ENCODE measurements around the gene MAP4.
"Not testable (repeated sequence)": the region's sequence is repeated elsewhere in the genome, so short reads cannot be mapped to it uniquely, and the experiment has no call there.

The MAP4 gene, protein sequence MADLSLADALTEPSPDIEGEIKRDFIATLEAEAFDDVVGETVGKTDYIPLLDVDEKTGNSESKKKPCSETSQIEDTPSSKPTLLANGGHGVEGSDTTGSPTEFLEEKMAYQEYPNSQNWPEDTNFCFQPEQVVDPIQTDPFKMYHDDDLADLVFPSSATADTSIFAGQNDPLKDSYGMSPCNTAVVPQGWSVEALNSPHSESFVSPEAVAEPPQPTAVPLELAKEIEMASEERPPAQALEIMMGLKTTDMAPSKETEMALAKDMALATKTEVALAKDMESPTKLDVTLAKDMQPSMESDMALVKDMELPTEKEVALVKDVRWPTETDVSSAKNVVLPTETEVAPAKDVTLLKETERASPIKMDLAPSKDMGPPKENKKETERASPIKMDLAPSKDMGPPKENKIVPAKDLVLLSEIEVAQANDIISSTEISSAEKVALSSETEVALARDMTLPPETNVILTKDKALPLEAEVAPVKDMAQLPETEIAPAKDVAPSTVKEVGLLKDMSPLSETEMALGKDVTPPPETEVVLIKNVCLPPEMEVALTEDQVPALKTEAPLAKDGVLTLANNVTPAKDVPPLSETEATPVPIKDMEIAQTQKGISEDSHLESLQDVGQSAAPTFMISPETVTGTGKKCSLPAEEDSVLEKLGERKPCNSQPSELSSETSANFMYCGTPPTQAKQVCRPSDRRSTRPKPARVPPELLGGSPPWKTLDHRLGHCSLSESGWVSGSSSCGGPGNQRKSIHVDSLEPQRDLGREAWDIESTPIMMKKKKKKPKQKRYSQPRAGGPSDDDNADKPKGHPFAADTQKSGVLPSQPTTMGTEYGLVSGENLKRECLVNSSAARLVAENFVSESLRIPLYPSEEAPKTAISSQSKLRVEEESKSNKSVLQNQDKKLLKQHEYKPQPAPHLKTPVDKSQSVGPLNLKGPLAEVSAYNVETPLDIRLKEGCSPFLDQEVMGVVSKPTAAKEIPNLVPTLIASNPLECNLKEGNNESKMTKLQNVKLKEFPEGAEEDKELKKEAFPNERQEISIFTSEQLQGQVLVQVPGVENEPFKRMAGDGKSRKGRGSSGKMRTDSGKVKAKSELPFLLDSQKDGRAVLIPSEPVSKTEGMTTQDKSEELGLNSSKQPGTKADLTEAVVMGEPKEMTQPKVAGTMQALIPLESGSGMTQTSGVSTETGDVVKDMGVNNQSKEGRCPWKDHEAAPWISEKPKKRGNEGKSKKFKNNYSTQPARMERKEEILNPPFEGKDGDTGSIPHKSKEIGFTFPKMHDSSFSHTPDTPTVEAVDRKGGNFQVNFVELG (N-terminal part only)

DNA sequence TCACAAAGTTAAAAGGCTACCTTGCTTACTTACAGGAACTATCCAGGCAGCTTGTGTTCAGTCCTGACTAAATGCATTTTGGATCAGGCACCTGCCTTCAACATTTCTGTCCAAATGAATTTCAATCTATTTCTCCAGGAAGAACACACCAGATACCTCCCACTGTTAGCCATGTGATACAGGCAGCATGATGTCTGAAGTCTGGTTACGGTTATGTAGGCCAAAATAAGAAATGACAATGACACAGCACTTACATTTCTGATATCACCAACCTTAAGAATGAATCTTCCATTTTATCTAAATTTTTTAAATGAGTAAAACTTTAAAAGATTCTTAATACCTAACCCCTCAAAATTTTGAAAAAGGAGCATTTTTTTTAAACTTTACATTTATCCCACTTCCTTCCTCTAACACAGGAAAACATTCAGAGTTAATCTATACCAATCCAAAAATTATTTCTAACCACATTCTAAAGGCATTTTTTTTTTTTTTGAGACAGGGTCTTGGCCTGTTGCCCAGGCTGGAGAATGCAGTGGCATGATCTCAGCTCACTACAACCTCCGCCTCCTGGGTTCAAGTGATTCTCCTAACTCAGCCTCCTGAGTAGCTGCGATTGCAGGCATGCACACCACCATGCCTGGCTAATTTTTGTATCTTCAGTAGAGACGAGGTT lies at the start of gene MAP4:
Gene MAP4 (minus strand): TSS at position 116 of the 673 bp plus-strand sequence. CDS start 17,556 bp downstream, outside the sequence.
- no peak for DNase-seq

DNA sequence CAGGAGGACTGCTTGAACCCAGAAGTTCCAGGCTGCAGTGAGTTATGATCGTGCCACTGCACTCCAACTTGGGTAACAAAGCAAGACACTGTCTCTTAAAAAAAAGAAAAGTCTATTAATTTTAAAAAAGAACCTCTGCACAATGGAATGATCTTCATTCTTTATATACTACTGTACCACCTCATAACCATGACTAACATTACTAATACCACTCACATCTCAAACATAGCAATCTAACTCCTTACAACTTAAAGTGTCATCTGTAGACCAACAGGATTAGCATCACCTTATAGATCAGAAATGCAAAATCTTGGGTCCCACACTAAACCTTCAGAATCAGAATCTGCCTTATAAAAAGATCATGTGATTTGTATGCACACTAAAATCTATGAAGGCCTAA lies 48.8 kb upstream of the MAP4 start:
- no peak for DNase-seq

DNA sequence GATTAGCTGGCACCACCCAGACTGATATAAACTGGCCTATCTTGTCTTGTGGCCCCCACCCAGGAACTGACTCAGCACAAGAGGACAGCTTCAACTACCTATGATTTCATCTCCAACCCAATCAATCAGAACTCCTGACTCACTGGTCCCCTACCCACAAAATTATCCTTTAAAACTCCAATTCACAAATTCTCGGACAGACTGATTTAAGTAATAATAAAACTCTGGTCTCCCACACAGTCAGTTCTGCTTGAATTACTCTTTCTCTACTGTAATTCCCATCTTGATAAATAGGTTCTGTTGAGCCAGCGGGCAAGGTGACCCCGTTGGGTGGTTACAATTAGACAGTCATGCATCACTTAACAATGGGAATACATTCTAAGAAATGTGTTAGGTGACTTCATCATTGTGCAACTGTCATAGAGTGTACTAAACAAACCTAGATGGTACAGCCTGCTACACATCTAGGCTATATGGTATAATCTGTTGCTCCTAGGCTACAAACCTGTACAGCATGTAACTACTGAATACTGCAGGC lies 48.1 kb upstream of the MAP4 start:
- no peak for DNase-seq

DNA sequence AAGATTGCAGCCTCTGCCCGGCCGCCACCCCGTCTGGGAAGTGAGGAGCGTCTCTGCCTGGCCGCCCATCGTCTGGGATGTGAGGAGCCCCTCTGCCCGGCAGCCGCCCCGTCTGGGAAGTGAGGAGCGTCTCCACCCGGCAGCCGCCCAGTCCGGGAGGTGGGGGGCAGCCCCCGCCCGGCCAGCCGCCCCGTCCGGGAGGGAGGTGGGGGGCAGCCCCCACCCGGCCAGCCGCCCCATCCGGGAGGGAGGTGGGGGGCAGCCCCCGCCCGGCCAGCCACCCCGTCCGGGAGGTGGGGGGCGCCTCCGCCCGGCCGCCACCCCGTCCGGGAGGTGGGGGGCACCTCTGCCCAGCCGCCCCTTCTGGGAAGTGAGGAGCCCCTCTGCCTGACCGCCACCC lies 45.4 kb upstream of the MAP4 start:
- not testable (repeated sequence) for DNase-seq

DNA sequence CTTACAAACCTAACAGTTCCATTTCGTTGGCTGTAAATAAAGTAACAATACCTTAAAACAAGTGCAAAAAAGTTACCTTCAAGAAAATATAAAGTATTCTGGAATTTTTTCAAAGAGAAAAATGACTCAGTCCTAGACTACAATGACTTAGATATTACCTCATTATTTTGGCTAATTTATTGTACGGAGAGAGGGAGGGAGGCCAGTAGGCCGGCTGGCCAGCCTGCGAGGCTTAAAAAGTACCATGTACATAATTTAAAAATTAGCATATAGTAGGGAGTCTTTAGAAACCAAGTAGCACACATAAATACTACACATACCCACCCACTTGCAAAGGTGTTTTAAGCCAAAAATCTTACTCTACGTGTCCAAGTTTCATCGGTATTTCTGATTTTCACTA lies 41.9 kb upstream of the MAP4 start:
- DNase-seq: no peak

DNA sequence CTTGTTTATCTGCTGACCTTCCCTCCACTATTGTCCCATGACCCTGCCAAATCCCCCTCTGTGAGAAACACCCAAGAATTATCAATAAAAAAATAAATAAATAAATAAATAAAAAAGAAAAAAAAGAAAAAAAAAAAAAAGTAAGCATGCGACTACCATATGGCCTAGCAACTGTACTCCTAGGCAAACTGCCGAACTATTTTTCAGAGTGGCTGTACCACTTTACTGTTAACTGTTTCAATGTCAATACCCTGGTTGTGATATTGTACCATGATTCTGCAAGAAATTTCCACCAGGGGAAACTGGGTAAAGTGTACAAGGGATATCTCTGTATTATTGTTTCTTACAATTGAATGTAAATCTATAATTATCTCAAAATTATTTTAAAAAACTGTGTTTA lies 41.3 kb upstream of the MAP4 start:
- no peak for DNase-seq

DNA sequence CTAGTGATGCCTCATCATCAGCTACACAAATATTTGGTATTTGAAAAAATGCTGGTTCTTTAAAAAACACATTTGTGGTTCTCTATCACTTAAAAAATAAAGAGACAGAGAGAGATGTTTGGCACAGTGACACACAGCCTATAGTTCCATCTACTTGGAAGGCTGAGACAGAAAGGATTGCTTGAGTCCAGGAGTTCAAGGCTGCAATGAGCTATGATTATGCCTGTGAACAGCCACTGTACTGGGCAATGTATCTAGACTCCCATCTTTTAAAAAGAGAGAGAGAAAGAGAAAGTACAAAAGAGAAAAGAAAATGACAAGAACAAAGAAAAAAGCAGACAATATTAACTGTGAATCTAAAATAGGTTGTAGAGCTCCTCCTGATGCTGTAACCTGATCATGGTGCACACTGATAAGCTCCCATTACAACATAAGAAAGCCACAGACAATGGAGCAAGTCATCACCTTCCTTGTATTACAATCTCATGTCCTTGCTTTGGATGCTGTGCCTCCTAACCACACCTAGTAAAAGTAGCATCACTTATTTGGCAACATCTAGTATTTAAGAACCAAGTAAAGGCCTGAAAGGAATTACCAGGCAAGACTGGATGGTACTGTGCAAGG lies 31.7 kb upstream of the MAP4 start:
- no peak for DNase-seq

DNA sequence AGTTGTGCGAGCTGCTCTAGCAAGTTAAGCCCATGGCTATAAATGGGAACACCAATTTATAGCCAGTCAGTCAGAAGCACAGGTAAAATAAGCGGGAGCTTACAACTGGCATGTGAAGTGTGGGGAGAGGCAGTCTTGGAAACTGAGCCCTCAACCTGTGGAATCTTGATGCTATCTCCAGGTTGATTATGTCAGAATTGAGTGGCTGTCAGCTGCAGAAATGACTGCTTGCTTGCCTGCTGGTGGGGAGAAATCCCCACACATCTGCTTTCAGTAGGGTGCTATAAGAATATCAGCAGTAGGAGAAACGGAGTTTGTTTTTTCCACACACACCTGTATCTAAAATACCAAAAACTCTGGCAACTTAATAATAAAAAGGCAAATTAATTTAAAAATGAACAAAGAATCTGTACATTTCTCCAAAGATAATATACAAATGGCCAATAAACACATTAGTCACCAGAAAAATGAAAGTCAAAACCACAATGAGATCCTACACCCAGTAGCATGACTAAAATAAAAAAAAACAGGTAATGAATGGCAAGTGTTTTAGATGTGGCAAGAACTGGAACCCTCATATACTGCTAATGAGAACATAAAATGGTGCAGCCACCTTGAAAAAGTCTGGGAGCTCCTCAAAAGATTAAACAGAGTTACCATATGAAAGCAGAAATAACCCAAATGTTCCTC lies 26.0 kb upstream of the MAP4 start:
- DNase-seq: no peak

DNA sequence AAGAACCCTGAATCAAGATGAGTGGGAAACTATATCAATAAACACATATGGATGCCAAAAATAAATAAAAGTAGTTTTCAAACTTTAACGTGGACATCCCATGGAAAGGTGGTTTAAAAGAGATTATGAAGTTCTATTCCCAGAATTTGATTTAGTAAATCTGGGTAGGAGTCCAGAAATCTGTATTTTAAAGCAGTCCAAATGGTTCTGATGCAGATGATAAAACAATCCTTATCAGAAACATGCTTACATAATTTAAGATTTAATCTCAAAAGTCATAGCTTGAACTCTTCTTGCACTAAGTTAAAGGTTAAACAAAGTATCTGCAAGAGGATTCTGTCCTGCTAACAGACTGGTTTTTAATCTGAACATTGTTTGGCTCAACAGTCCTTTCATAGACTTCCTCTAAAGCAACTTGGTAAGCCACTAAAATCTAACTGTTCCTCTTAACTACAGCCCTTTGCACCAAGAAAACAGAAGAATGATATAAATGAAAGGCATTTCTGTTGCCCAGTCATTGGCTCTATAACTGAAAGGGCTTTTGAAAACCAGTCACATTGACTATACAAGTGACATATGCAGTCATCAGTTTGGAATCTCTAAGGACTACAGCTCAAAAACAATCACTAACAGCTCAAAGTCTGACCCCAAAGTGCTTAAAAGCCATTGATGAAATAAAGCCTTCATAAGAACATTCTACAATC lies 23.4 kb upstream of the MAP4 start:
- no peak for DNase-seq

DNA sequence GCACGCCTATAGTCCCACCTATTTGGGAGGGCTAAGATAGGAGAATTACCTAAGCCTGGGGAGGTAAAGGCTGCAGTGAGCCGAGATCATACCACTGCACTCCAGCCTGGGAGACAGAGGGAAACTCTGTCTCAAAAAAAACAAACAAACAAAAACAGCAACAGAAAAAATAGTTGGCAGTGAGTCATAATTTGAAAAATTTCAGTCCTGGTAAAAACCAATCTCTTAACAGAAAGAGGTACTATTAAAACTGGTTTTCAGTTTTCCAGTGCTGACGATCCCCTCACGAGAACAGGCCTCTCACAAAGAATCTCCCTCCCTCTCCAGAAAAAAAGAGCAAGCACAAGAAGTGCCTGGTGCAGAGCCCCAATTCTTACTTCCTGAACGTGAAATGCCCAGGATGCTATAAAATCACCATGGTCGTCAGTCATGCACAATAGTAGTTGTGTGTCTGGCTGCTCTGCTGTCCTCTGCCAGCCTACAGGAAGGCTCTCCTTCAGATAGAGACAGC lies 22.8 kb upstream of the MAP4 start:
- no peak for DNase-seq

DNA sequence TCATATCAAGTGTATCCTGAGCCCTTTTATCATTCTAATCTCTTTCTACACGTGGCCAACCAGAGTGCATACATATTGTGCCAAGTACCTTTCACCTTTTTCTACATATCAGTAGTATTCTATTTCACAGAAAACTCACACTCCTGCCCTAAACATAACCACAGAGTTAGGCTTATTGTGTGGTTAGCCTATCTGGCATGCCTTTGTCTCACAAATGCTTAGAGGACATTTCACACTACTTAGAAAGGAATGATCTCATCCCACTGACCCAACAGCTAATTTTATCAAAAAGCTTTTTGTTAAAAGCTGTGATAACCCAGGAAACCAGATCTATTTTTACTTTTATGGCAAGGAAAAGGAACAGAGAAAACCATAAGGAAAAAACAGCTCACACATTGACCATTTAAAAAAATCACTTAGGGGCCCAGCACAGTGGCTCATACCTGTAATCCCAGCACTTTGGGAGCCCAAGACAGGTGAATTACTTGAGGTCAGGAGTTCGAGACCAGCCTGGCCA lies 17.8 kb upstream of the MAP4 start:
- no peak for DNase-seq

DNA sequence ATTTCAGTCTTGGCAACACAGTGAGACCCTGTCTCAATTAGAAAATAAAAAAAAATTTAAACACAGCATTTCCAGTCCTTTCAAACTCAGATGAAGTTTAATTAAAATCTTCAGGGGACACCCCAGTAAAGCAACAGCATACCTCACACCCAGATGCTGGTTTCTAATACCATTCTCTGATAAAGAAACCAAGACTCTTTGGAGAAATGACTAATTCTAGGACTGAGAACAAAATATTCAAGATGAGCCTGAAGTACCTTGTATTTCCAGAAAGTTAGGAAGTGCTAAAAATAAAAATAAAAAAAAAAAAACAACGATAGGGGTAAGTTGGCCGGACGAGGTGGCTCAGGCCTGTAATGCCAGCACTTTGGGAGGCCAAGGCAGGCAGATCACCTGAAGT lies 14.0 kb upstream of the MAP4 start:
- no peak for DNase-seq

DNA sequence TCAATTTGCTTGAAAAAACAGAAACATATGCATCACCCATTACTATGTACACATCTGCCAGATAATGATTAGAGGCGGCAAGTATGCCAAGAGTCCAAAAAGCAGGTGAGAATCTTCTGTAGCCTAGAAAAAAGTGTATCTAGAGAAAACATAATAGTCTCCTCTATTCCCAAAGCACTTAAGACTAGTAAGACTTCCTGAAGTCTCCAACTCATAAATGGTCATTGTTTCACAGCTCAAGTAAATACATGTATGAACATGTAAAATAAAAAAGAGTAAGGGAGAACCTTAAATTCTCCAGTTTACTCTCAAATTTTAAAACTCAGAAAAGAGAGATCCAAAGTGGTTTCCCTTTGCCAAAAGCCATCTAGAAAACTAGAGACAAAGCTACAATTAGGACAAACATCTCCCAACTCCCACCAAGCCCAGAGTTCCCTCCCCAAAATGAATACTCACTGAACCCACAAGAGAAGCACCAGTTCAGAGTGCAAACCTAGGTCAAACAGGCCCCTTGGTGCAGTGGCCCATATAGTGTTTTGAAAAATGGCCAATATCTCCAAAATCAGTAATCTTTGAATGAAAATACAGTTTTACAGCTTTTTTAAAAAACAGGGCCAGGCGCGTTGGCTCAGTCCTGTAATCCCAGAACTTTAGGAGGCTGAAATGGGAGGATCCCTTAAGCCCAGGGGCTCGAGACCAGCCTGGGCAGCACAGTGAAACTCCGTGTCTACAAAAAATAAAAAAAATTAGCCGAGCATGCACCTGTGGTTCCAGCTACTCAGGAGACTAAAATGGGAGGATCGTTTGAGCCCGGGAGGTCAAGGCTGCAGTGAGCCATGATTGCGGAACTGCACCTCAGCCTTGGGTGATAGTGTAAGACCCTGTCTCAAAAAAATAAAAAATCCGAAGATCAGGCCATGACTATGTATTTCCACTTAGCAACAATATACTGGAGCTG lies 11.0 kb upstream of the MAP4 start:
- DNase-seq: no peak

DNA sequence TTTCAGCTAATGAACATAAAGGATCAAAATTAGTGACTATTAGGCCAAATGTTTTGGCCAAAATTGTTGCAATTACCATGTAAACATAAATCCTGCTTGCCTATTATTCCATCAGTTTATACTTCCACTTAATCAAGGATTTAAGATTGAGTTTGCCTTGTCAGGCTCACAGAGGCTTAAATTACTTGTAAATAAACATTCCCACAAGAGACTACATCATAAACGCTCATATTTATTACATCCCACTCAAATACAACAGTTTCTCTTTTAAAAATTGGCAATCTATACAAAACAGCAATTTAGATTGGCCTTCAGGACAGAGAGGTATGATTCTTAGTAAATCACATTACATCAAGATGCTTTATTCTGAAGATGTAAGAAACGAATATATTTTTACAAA lies 9.9 kb upstream of the MAP4 start:
- DNase-seq: no peak

DNA sequence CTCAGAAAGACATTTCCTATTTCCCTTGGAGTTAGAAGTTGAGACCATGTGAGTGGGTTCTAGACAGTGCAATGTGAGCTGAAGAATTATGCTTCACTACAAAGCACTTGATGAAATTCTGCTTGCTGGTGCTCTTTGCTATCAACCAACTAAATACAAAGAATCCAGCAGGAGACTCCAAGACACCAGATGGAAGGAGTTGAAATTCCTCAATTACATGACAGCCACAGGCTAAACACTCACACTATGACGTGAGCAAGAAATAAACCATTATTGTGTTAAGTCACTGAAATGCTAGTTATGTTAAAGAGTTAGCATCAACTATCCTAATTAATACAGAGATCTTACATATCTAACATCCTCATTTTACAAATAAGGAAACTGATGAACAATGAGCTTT lies 8.2 kb upstream of the MAP4 start:
- DNase-seq: no peak

DNA sequence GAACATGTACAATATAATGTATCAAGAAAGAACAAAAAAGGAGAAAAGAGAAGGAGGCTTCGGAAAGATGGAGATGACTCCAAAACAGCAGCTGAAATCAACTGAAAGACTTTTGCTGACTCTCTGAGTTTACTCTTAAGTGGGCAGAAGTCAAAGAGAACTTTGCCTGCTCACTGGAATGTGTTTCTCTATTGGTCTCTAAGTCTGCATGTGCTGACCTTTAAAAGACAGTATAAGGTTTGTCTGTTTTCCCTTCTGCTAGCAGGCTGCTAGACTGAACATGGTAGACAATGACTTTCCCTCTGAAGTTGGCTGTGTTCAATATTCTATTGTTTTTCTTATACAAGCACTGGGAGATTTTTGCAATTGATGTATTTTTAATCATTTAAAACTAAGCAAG lies 7.2 kb upstream of the MAP4 start:
- no peak for DNase-seq

DNA sequence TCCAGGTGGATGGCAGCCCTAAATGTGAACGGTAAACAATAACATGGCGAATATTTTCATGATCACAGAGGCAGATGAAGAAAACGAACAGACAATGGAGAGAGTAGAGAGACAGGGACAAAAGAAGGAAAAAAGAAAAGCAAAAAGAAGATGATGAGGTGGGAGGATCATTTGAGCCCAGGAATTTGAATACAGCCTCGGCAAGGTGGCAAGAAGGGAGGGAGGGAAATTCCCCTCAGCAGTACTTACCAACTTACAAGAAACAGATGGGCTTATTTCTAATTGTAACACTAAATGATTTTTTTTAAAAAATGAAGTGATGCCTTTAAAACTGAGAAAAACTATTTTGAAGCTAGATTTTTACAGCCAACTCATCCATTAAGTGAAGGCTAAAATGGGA lies 6.0 kb upstream of the MAP4 start:
- DNase-seq: no peak

DNA sequence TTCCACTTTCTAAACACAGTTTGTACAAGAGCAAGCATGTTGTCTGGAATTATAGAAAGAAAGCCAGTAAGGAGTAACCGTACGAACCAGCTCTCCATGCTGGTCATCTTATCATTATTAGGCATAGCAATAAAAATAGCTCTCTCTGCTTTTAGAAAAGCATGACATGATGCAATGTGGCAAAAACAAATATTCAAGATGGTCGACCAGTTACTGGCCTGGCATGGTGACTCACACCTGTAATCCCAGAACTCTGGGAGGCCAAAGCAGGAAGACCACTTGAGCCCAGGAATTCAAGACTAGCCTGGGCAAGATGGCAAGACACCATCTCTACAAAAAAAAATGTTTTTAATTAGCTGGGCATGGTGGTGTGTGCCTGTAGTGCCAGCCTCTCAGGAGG lies 2.6 kb upstream of the MAP4 start:
- no peak for DNase-seq

Data from activated CD8-positive, alpha-beta memory T cell treated with anti-CD3 and anti-CD28 coated beads, Interleukin-2, amount 50 U/mL, for 48 hours (primary cell).